Daoy (cell line): ENCODE results near the gene RBP3. TPM values are rescaled to one million over a fixed set of nuclear protein-coding genes. Genes with fewer than 3 reads are reported as not detected.
A peak's percentile ranks its signal among the peaks of the same experiment; 100 is the strongest.

Source experiments
- DNase-seq: peaks from one replicate; pipeline ENCODE4 v3.0.0-alpha.2; 2015; ENCODE audit warnings: low read depth
- total RNA-seq: library from RNA; depleted of rRNA; stranded (reverse); fragments of >200 nt; shearing (Covaris generic); gene quantifications from 2 replicates; pipeline ENCODE4 v1.2.3, GENCODE V29; 2014; rRNA removed

RBP3 gene
- not detected in 2 replicates for total RNA-seq

DNA sequence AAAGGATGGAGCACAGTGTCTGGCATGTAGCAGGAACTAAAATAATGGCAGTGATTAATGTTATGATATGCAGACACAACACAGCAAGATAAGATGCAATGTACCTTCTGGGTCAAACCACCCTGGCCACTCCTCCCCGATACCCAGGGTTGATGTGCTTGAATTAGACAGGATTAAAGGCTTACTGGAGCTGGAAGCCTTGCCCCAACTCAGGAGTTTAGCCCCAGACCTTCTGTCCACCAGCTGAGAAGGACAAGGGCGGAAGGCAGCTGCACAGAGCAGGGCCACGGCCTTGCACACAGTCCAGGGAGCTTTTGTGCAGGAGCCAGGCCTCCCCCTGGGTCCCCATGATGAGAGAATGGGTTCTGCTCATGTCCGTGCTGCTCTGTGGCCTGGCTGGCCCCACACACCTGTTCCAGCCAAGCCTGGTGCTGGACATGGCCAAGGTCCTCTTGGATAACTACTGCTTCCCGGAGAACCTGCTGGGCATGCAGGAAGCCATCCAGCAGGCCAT, at the start of gene RBP3:
RBP3 (plus strand) TSS at position 226 of the 514 bp plus-strand sequence; CDS start at position 348, 122 bp downstream.
- DNase-seq = no peak

- no peak for DNase-seq
These were observed 49.4 kb upstream of the RBP3 start for GRCh38 chr10:47298715-47299114.

- no peak for DNase-seq
These were observed 48.3 kb upstream of the RBP3 start, which contains the start of gene GDF10 for GRCh38 chr10:47299611-47300428. Gene GDF10, plus strand, starts transcription at chr10:47300197. Its CDS starts 455 bp downstream, at chr10:47300652.

DNA sequence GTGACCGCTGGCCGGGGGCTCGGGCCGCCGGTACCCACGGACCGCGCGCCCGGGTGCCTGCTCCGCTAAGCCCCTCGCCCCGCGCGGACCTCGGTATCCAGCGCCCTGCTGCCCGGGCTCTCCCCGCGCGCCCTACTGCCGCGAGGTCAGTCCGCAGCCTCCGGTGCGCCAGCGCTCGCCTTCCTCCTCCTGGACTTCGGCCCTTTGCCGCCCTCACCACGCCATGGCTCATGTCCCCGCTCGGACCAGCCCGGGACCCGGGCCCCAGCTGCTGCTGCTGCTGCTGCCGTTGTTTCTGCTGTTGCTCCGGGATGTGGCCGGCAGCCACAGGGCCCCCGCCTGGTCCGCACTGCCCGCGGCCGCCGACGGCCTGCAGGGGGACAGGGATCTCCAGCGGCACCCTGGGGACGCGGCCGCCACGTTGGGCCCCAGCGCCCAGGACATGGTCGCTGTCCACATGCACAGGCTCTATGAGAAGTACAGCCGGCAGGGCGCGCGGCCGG, 47.7 kb upstream of the RBP3 start:
- no peak for DNase-seq

- DNase-seq = no peak
These were observed 46.3 kb upstream of the RBP3 start for GRCh38 chr10:47301833-47302232.

GRCh38 chr10:47303105-47303504, 45.1 kb upstream of the RBP3 start:
- DNase-seq = no peak

DNA sequence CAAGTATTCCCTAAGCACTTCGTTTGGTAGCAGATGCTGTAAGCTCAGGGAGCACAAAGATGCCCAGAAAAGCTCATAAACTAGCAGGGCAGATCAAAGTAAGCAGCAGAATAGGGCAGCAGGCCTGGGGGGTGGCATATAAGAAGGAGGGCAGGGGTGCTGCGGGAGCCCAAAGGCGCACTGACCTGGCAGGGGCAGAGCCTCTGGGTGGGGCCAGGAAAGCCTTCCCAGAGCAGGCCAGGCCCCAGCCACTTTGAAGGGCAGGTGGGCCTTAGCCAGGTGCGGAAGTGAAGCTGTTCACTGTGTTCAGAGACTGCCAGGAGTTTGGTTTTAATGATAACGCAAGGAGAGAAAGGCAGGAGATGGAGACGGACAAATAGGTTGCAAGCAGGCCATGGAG, 44.3 kb upstream of the RBP3 start:
- no peak for DNase-seq

- no peak for DNase-seq
These were observed 42.6 kb upstream of the RBP3 start for GRCh38 chr10:47305566-47305965.

DNA sequence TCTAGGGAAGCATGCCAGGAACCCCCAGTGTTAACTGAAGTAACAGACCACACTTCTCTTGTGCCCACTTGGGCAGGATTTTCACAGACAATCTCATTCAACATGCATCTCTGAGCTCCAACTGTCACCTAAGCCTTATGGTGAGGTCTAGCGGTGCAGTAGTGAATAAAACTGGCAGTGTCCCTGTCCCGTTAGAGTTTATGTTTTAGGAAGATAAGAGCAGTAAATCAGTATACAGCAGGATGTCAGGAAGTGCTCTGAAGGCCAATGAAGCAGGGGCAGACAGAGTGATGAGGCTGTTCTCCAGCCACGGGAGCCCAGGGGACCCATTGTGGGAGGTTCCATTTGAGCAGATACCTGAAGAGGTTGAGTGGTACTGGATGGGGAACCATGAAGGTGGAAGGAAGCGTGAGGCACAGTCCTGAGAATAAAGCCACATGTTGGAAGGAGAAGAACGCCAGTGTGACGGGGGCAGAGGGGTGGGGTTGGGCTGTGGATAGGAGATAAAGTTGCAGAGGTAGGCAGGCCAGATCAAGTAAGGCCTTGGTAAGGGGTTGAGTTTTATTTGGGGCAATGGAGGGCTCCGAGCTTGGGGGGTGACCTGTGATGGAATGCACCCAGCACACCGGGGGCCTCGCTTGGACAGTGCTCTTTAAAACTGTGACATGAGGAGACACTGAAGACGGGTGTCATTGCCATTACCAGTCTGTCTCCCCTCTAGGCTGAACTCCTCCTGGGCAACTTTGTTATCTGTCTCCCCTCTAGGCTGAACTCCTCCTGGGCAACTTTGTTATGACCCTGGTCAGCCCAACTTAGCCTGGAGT, 41.6 kb upstream of the RBP3 start:
- no peak for DNase-seq

DNA sequence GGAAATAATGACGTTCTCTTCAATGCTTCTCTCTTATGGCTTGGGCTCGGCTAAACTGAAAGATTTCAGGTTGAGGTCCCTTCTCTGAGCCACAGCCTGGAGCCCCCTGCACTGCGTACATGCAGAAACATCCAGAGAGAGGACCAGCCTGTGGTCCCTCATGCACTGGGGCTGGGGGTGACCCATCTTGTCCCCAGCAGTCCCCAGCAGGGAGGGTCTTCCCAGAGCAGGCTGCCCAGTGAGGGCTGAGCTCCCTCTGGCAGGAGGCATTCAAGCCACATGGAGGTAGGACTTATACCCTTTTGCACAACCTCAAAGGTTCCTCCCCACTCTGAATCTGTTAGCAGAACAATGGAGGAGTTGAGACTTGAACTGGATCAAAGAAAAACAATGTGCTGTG, 40.8 kb upstream of the RBP3 start:
- no peak for DNase-seq

DNA sequence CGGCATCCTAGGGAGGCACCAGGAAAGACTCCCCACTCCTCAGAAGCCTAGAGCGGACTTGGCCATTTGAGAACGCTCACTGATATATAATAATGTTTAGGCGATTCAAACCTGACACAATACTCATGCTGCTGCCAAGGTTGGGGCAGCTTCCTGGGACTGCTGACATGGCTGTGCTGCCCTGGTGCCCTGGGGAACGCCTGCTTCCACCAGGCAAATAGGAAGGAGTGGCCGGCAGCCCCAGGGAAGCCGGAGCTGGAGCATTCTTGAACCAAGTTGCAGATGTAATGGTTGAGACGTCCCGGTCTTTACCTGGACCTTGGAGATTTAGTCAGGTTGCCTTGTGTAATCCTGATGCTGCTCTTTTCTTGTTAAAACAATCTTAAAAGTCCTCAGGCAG, 39.4 kb upstream of the RBP3 start:
- no peak for DNase-seq

DNA sequence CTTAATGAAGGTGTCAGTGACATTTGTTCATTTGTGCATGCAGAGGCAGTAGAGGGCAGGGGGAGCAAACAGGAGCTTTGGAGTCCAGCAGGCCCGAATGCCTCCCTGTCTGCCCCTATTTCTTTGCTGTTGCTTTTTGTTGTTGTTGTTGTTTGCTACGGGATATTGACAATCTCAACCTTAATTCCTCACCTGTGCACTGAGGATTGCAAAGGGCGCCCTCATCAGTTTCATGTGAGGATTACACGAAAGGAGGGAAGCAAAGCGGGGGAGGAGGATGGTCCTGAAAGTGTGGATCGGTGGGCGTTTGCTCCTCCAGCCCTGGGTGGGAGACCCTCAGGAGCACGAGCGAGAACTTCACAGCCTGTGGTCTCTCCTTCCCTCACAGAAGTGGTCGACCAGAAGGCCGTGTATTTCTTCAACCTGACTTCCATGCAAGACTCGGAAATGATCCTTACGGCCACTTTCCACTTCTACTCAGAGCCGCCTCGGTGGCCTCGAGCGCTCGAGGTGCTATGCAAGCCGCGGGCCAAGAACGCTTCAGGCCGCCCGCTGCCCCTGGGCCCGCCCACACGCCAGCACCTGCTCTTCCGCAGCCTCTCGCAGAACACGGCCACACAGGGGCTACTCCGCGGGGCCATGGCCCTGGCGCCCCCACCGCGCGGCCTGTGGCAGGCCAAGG, 38.6 kb upstream of the RBP3 start:
- DNase-seq = no peak

- no peak for DNase-seq
These were observed 38.1 kb upstream of the RBP3 start for GRCh38 chr10:47310090-47310505.

DNA sequence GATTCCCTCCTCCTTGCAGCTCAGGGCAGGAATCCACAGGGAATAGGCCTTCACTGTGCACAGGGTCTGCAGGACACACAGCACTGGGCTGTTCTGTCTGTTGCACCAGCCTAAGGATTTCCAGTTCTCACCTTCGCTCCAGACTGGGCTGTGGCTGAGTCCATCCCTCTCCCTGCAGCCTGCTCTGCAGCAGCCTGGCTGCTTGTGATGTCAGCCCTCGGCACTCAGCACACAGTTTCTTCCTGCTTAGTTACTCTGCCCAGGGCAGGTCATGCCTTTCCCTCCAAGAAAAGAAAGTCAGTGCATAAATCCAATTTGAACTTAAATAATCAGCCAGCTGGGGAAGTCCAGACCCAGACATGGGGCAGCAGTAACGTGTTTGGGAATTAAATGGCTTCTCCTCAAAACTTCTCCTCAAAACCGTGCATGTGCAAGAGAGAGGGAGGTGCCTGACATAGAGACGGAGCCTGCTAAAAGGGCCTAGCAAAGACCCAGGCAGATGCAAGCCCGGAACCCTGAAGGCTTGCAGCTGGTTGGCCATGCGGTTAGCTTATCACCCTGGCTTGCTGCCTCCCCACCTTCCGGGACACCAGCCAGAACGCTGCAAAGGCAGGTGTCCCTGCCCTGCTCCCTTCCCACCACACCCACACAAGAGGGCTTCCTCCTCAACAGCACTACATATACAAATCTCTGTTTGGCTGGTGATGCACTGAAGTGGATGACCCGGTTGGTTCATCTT, 36.8 kb upstream of the RBP3 start:
- peak; percentile 27 for DNase-seq

- DNase-seq = peak; percentile 81
These were observed 36.1 kb upstream of the RBP3 start for GRCh38 chr10:47311932-47312662.

- no peak for DNase-seq
These were observed 35.5 kb upstream of the RBP3 start for GRCh38 chr10:47312663-47312995.

DNA sequence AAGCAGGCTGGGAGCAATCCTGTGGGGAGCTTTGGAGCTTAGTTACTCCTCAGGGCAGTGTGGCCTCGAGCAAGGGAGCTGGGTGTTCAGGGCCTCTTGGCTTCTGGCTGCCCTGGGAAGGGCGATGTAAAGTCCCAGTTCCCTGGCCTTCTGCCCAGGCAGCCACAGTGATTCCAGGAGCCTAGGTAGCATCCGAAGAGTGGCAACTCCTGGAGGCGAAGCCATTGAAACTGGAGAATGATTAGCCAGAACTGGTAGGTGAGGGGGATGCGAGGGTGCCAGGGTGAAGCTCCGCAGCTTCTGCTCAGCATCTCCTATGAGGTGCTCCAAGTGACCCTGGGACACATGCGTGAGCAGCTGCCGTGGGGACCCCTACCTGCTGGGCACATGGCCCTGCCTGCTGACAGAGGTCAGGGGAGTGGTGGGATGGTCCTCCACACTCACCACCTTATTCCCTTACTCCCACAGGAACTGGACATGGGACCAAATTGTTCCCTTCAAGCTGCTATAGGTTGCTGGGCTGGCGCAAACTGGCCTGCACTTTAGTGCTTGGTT, 33.7 kb upstream of the RBP3 start:
- no peak for DNase-seq

GRCh38 chr10:47315421-47315820, 32.7 kb upstream of the RBP3 start:
- DNase-seq = no peak

GRCh38 chr10:47316131-47316530, 32.0 kb upstream of the RBP3 start:
- no peak for DNase-seq

GRCh38 chr10:47317251-47317650, 30.9 kb upstream of the RBP3 start:
- DNase-seq = no peak
